Measurements from ENCODE around the gene CD44. TPM values are rescaled to one million over a fixed set of nuclear protein-coding genes. Genes with fewer than 3 reads are reported as not detected.

CD44 gene
- total RNA-seq, 2 donors from 2014 or later: 321 to 613 TPM

GRCh38 chr11:35214226-35214770, 75.3 kb downstream of the CD44 start:
- no peak for DNase-seq (ENCODE audit: low spot score)
- Histone ChIP-seq H3K27me3 (replicated peaks; ENCODE audit: insufficient read depth) (no peaks in the 10 kb centered on the region), H3K27ac (no peak overlapping the region), H3K9me3 (no peaks in the 10 kb centered on the region), H3K4me1 (ENCODE audit: control insufficient read depth in 1 of 2, low read depth in 2 of 2) (peaks cover 8 to 41% of the 10 kb centered on the region in 2 donors), H3K36me3 (peaks cover 23% of the 10 kb centered on the region), H3K4me3 (no peak overlapping the region)
- ATAC-seq (ENCODE audit: insufficient number of reproducible peaks, low FRiP score, low read depth): no peak
- TF ChIP-seq, protein P1, sequence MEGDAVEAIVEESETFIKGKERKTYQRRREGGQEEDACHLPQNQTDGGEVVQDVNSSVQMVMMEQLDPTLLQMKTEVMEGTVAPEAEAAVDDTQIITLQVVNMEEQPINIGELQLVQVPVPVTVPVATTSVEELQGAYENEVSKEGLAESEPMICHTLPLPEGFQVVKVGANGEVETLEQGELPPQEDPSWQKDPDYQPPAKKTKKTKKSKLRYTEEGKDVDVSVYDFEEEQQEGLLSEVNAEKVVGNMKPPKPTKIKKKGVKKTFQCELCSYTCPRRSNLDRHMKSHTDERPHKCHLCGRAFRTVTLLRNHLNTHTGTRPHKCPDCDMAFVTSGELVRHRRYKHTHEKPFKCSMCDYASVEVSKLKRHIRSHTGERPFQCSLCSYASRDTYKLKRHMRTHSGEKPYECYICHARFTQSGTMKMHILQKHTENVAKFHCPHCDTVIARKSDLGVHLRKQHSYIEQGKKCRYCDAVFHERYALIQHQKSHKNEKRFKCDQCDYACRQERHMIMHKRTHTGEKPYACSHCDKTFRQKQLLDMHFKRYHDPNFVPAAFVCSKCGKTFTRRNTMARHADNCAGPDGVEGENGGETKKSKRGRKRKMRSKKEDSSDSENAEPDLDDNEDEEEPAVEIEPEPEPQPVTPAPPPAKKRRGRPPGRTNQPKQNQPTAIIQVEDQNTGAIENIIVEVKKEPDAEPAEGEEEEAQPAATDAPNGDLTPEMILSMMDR (IDR thresholded peaks at IDR 0.05): no peak

- no peak for ATAC-seq (ENCODE audit: insufficient number of reproducible peaks, low FRiP score, low read depth)
- no peaks in the 10 kb centered on the region for H3K27me3 ChIP-seq (replicated peaks; ENCODE audit: insufficient read depth)
- H3K4me1 ChIP-seq (ENCODE audit: control insufficient read depth in 1 of 2, low read depth in 2 of 2): peaks cover 8 to 41% of the 10 kb centered on the region in 2 donors
- no peak for DNase-seq (ENCODE audit: low spot score)
- TF ChIP-seq, protein P1 (IDR thresholded peaks at IDR 0.05): no peak
- H3K9me3 ChIP-seq: no peaks in the 10 kb centered on the region
- H3K27ac ChIP-seq: no peak overlapping the region
- no peak overlapping the region for H3K4me3 ChIP-seq
- peaks cover 19% of the 10 kb centered on the region for H3K36me3 ChIP-seq
Observed at GRCh38 chr11:35214792-35215193, 75.8 kb downstream of the CD44 start.

DNA sequence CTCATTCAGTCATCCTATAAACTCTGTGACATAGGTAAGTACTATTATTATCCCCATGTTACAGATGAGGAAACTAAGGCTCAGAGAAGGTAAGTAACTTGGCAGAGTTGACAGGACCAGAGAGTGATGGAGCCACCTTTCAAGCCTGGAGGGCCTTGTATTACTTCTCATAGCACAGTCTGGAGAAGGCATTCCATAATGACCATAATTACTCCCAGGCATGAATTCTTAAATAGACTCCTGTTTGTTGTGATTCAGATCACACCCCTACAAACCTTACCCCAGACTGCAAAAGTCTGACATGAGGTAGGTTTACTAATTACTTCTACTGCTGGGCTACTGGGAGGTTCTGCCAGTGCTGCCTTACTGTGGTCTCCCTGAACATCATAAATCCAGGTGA, 77.0 kb downstream of the CD44 start:
- ATAC-seq (ENCODE audit: insufficient number of reproducible peaks, low FRiP score, low read depth): no peak
- peaks cover 20% of the 10 kb centered on the region for H3K36me3 ChIP-seq
- H3K4me1 ChIP-seq (ENCODE audit: control insufficient read depth in 1 of 2, low read depth in 2 of 2): peaks cover 8 to 41% of the 10 kb centered on the region in 2 donors
- H3K9me3 ChIP-seq: no peaks in the 10 kb centered on the region
- TF ChIP-seq, protein P1 (IDR thresholded peaks at IDR 0.05): no peak
- H3K4me3 ChIP-seq: no peak overlapping the region
- H3K27me3 ChIP-seq (replicated peaks; ENCODE audit: insufficient read depth): no peaks in the 10 kb centered on the region
- peak overlapping the region in 1 of 2 donors; percentile 4 for H3K27ac ChIP-seq
- no peak for DNase-seq (ENCODE audit: low spot score)

DNA sequence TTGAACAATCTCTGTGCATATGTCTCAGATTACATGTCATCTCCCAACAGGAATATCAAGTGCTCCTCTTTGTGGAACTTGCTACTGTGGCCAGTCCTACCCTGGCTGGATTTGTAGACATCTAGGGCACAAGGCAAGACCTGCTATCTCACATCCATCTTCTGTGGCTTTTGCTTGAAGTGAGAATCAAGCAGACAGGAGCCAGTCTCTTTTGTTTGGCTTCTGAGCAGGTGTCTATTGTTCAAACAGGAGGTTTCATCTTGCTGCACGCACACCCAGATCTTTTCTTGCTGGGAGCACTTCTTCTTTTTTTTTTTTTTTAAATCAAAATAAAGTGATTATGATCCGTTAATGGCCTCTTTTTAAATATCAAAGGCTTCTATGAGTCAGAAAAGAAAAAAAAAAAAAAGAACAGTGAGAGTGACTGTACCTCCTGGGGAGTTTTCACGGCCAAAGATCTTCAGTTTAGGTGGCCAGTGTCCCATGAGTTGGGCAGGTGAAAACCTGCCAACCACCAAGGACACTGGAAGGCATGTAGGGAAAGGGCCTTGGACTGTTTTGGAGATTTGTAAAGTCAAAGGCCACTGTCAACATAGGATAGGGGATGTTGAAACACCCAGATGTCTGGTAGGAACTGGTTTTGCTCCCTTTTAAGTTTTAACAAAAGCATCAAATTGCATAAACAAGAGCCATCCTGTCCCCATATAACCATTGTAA, 78.1 kb downstream of the CD44 start:
- H3K27ac ChIP-seq: no peak overlapping the region
- H3K36me3 ChIP-seq: peaks cover 31% of the 10 kb centered on the region
- no peaks in the 10 kb centered on the region for H3K9me3 ChIP-seq
- TF ChIP-seq, protein P1 (IDR thresholded peaks at IDR 0.05): no peak
- peaks cover 8 to 40% of the 10 kb centered on the region in 2 donors for H3K4me1 ChIP-seq (ENCODE audit: control insufficient read depth in 1 of 2, low read depth in 2 of 2)
- no peaks in the 10 kb centered on the region for H3K27me3 ChIP-seq (replicated peaks; ENCODE audit: insufficient read depth)
- no peak for ATAC-seq (ENCODE audit: insufficient number of reproducible peaks, low FRiP score, low read depth)
- DNase-seq (ENCODE audit: low spot score): no peak
- H3K4me3 ChIP-seq: no peak overlapping the region

- H3K36me3 ChIP-seq: peaks cover 44% of the 10 kb centered on the region
- H3K27me3 ChIP-seq (replicated peaks; ENCODE audit: insufficient read depth): no peaks in the 10 kb centered on the region
- H3K4me3 ChIP-seq: no peak overlapping the region
- TF ChIP-seq, protein P1 (IDR thresholded peaks at IDR 0.05): no peak
- no peak for DNase-seq (ENCODE audit: low spot score)
- H3K9me3 ChIP-seq: no peaks in the 10 kb centered on the region
- H3K4me1 ChIP-seq (ENCODE audit: control insufficient read depth in 1 of 2, low read depth in 2 of 2): peaks cover 8 to 36% of the 10 kb centered on the region in 2 donors
- H3K27ac ChIP-seq: peak overlapping the region; percentile 37 to 45
- no peak for ATAC-seq (ENCODE audit: insufficient number of reproducible peaks, low FRiP score, low read depth)
Observed at GRCh38 chr11:35218956-35219355, 80.0 kb downstream of the CD44 start.

All from thoracic aorta (tissue), 2 donors.